HepG2 (cell line): ENCODE results near the gene POP7. TPM values are rescaled to one million over a fixed set of nuclear protein-coding genes. Genes with fewer than 3 reads are reported as not detected.

Source experiments
- ADNP ChIP-seq: sonication (generic); formaldehyde crosslinking; IDR thresholded peaks from 2 replicates; pipeline ENCODE4 v1.4.0; 2020; ENCODE audit warnings: missing genetic modification reagents
- CAMTA2 ChIP-seq: sonication (generic); formaldehyde crosslinking; IDR thresholded peaks from 2 replicates; pipeline ENCODE4 v1.4.0; 2020; ENCODE audit warnings: mild to moderate bottlenecking, missing genetic modification reagents, borderline replicate concordance
- ELF3 ChIP-seq: IDR thresholded peaks from 2 replicates; pipeline ENCODE4 v1.6.1; 2016; ENCODE audit warnings: missing genetic modification reagents, missing compliant biosample characterization
- FOXA1 ChIP-seq, 2 experiments: fragments of 450-650 bp in 1 of 2; sonication (generic) in 1 of 2; formaldehyde crosslinking in 1 of 2; IDR thresholded peaks; 2 replicates each; pipeline versions ENCODE4 v1.4.0 to v1.6.1; 2016 to 2020; ENCODE audit warnings: missing genetic modification reagents in 1 of 2
- IRF2 ChIP-seq: IDR thresholded peaks from 2 replicates; pipeline ENCODE4 v1.6.1; 2018; ENCODE audit warnings: missing genetic modification reagents, missing compliant biosample characterization
- NCOA1 ChIP-seq: sonication (generic); formaldehyde crosslinking; IDR thresholded peaks from 2 replicates; pipeline ENCODE4 v1.9.0; 2021; ENCODE audit warnings: missing genetic modification reagents
- NFYB ChIP-seq: sonication (generic); formaldehyde crosslinking; IDR thresholded peaks from 2 replicates; pipeline ENCODE4 v1.4.0; 2020; ENCODE audit warnings: missing genetic modification reagents
- PATZ1 ChIP-seq: sonication (generic); formaldehyde crosslinking; IDR thresholded peaks from 2 replicates; pipeline ENCODE4 v1.4.0; 2020; ENCODE audit warnings: missing genetic modification reagents
- RFX3 ChIP-seq: IDR thresholded peaks from 2 replicates; pipeline ENCODE4 v1.6.1; 2016; ENCODE audit warnings: missing biosample characterization, missing genetic modification reagents
- RFXAP ChIP-seq: sonication (generic); formaldehyde crosslinking; IDR thresholded peaks from 2 replicates; pipeline ENCODE4 v1.4.0; 2020; ENCODE audit warnings: missing genetic modification reagents, borderline replicate concordance
- RXRB ChIP-seq: IDR thresholded peaks from 2 replicates; pipeline ENCODE4 v1.6.1; 2016; ENCODE audit warnings: borderline replicate concordance, missing genetic modification reagents, missing compliant biosample characterization
- THYN1 ChIP-seq: sonication (generic); formaldehyde crosslinking; IDR thresholded peaks from 2 replicates; pipeline ENCODE4 v1.8.1; 2023; ENCODE audit warnings: low read depth, mild to moderate bottlenecking, moderate library complexity, missing genetic modification reagents, borderline replicate concordance
- ZBTB10 ChIP-seq: sonication (generic); formaldehyde crosslinking; IDR thresholded peaks from 2 replicates; pipeline ENCODE4 v1.4.0; 2020; ENCODE audit warnings: missing genetic modification reagents, borderline replicate concordance
- ZGPAT ChIP-seq: IDR thresholded peaks from 2 replicates; pipeline ENCODE4 v1.6.1; 2016; ENCODE audit warnings: mild to moderate bottlenecking
- ZMYM3 ChIP-seq: sonication (generic); formaldehyde crosslinking; IDR thresholded peaks from 2 replicates; pipeline ENCODE4 v1.5.1; 2020; ENCODE audit warnings: mild to moderate bottlenecking, missing genetic modification reagents
- ZNF605 ChIP-seq: sonication (generic); formaldehyde crosslinking; IDR thresholded peaks from 2 replicates; pipeline ENCODE4 v1.8.0; 2022; ENCODE audit warnings: mild to moderate bottlenecking, missing genetic modification reagents
- ZNF691 ChIP-seq: sonication (generic); formaldehyde crosslinking; IDR thresholded peaks from 2 replicates; pipeline ENCODE4 v1.4.0; 2020; ENCODE audit warnings: missing genetic modification reagents, low read depth, mild to moderate bottlenecking, borderline replicate concordance
- ZNF816 ChIP-seq: sonication (generic); formaldehyde crosslinking; IDR thresholded peaks from 2 replicates; pipeline ENCODE4 v1.8.0; 2022; ENCODE audit warnings: missing genetic modification reagents, mild to moderate bottlenecking, borderline replicate concordance
- polyA plus RNA-seq, 8 experiments: library from polyadenylated mRNA; depleted of rRNA in 3 of 8; stranded (reverse) in 7 of 8; unstranded in 1 of 8; fragments of >200 nt; fragmentation: Illumina TruSeq in 4 of 8; extraction: Trizol in 4 of 8; gene quantifications; 2 replicates each; pipeline versions ENCODE4 v1.2.1 to v1.2.3, GENCODE V29; 2011 to 2016; ENCODE audit warnings: low read depth in 4 of 8, missing spikeins in 1 of 8, mixed read lengths in 1 of 8; ENCODE audit not compliant: insufficient read depth in 1 of 8
- total RNA-seq, 5 experiments: library from RNA; depleted of rRNA; stranded (reverse); fragments of >200 nt; fragmentation: Illumina TruSeq; extraction: Trizol; gene quantifications; 2 replicates each; pipeline ENCODE4 v1.2.3, GENCODE V29; 2016; ENCODE audit warnings: low read depth in 1 of 5

POP7 gene
- total and polyA plus RNA-seq, 2 of the 13 experiments (the other 11 are each of a cell fraction or from before 2014, with no cell fraction given): 63.9 to 91.1 TPM

GRCh38 chr7:100719523-100720278 is 13.8 kb downstream of the POP7 start (continued):
- TF ChIP-seq ELF3 (no peak), NFYB (no peak), RFXAP (CRISPR knock-in tag) (no peak), FOXA1 (IDR thresholded peaks at IDR 0.05) (no peak), FOXA1 (CRISPR knock-in tag; IDR thresholded peaks at IDR 0.05) (peak; percentile 22; the same call in 1 of the 2 replicates), ZNF816 (no peak), NCOA1 (peak; percentile 57; the same call in 1 of the 2 replicates), ZBTB10 (CRISPR knock-in tag) (0 out of 2 replicates have a peak, but pooled peaks have one; percentile 33), RXRB (CRISPR knock-in tag) (peak; percentile 74), ZGPAT (peak; percentile 38; the same call in 1 of the 2 replicates), ZMYM3 (CRISPR knock-in tag) (peak; percentile 96), IRF2 (CRISPR knock-in tag) (peak; percentile 52), PATZ1 (CRISPR knock-in tag) (peak; percentile 54), THYN1 (CRISPR knock-in tag) (no peak), ADNP (peak; percentile 89), CAMTA2 (CRISPR knock-in tag) (peak; percentile 80; the same call in 1 of the 2 replicates), ZNF691 (CRISPR knock-in tag) (no peak), ZNF605 (no peak), RFX3 (CRISPR knock-in tag) (no peak)
